Activated T-helper 1 cell treated with anti-CD3 and anti-CD28 coated beads, Interleukin-12 subunit alpha, Interleukin-12 subunit beta, Interleukin-2, Interleukin-4 antibody, amounts not matched to agents 30 ng/mL and 10 ng/mL and 1 ng/mL, durations not matched to agents 14 hours and 24 hours and 36 hours (primary cell): ENCODE measurements around the gene CXCL1. TPM values are rescaled to one million over a fixed set of nuclear protein-coding genes. Genes with fewer than 3 reads are reported as not detected.

ENCODE experiments used
- DNase-seq: peaks from one replicate; pipeline ENCODE4 v3.0.0; 2021; ENCODE audit warnings: low spot score
- H3K27ac Mint-ChIP-seq: one replicate; pipeline ENCODE4 v1.8.0; 2021; ENCODE audit warnings: mild to moderate bottlenecking, mixed read lengths
- H3K27me3 Mint-ChIP-seq: one replicate; pipeline ENCODE4 v1.8.0; 2022; ENCODE audit warnings: mild to moderate bottlenecking, moderate library complexity, mixed read lengths; ENCODE audit not compliant: insufficient read depth
- H3K36me3 Mint-ChIP-seq: one replicate; pipeline ENCODE4 v1.8.0; 2021; ENCODE audit warnings: low read depth, mixed read lengths
- H3K4me1 Mint-ChIP-seq: one replicate; pipeline ENCODE4 v1.8.0; 2021; ENCODE audit warnings: low read depth, mixed read lengths
- H3K4me3 Mint-ChIP-seq: one replicate; pipeline ENCODE4 v1.8.0; 2021; ENCODE audit warnings: mild to moderate bottlenecking, moderate library complexity, mixed read lengths
- H3K9me3 Mint-ChIP-seq: one replicate; pipeline ENCODE4 v1.8.0; 2021; ENCODE audit warnings: mixed read lengths
- intact Hi-C: fragments of 100-400 bp; cut with micrococcal nuclease; formaldehyde crosslinking; loops from one replicate; pipeline ENCODE4 v1.15.1; 2024
- total RNA-seq: library from RNA; stranded (reverse); gene quantifications from 2 replicates; pipeline ENCODE4 v1.2.3, GENCODE V29; 2022

CXCL1 gene
- total RNA-seq, 1 donor from 2014 or later = not detected

- Mint-ChIP-seq H3K4me1 (no peaks in the 10 kb centered on the region), H3K27me3 (peaks cover 7% of the 10 kb centered on the region), H3K36me3 (no peaks in the 10 kb centered on the region), H3K9me3 (no peaks in the 10 kb centered on the region), H3K4me3 (no peak overlapping the region), H3K27ac (no peak overlapping the region)
- DNase-seq = no peak
- intact Hi-C loops = no loop called here
These were observed 9.5 kb upstream of the CXCL1 start for GRCh38 chr4:73859614-73860088.

- H3K27ac Mint-ChIP-seq = no peak overlapping the region
- H3K4me1 Mint-ChIP-seq = no peaks in the 10 kb centered on the region
- DNase-seq = no peak
- H3K27me3 Mint-ChIP-seq = peaks cover 5% of the 10 kb centered on the region
- intact Hi-C loops = no loop called here
- no peaks in the 10 kb centered on the region for H3K36me3 Mint-ChIP-seq
- H3K4me3 Mint-ChIP-seq = no peak overlapping the region
- no peaks in the 10 kb centered on the region for H3K9me3 Mint-ChIP-seq
These were observed 9.0 kb upstream of the CXCL1 start for GRCh38 chr4:73860181-73860580.

GRCh38 chr4:73860917-73861316, 8.3 kb upstream of the CXCL1 start:
- no peak for DNase-seq
- intact Hi-C loops = no loop called here
- Mint-ChIP-seq H3K4me1 (no peaks in the 10 kb centered on the region), H3K27ac (no peak overlapping the region), H3K36me3 (no peaks in the 10 kb centered on the region), H3K4me3 (no peak overlapping the region), H3K27me3 (no peaks in the 10 kb centered on the region), H3K9me3 (no peaks in the 10 kb centered on the region)

GRCh38 chr4:73862322-73862721, 6.9 kb upstream of the CXCL1 start:
- Mint-ChIP-seq H3K4me3 (no peak overlapping the region), H3K36me3 (no peaks in the 10 kb centered on the region), H3K9me3 (no peaks in the 10 kb centered on the region), H3K4me1 (no peaks in the 10 kb centered on the region), H3K27ac (no peak overlapping the region), H3K27me3 (peaks cover under 1% of the 10 kb centered on the region)
- DNase-seq = no peak
- intact Hi-C loops = no loop called here

- Mint-ChIP-seq H3K4me3 (no peak overlapping the region), H3K4me1 (no peaks in the 10 kb centered on the region), H3K27me3 (peaks cover 13% of the 10 kb centered on the region), H3K36me3 (no peaks in the 10 kb centered on the region), H3K9me3 (no peaks in the 10 kb centered on the region), H3K27ac (no peak overlapping the region)
- intact Hi-C loops = no loop called here
- no peak for DNase-seq
These were observed 4.8 kb upstream of the CXCL1 start for GRCh38 chr4:73864365-73864764.

GRCh38 chr4:73864961-73865360, 4.2 kb upstream of the CXCL1 start:
- intact Hi-C loops = no loop called here
- no peaks in the 10 kb centered on the region for H3K4me1 Mint-ChIP-seq

GRCh38 chr4:73865431-73866096, 3.6 kb upstream of the CXCL1 start:
- Mint-ChIP-seq H3K9me3 (no peaks in the 10 kb centered on the region), H3K27me3 (peaks cover 20% of the 10 kb centered on the region), H3K4me3 (no peak overlapping the region), H3K27ac (no peak overlapping the region), H3K4me1 (no peaks in the 10 kb centered on the region), H3K36me3 (no peaks in the 10 kb centered on the region)
- intact Hi-C loops = no loop called here
- no peak for DNase-seq

More at GRCh38 chr4:73864961-73865360, 4.2 kb upstream of the CXCL1 start:
- Mint-ChIP-seq H3K4me3 (no peak overlapping the region), H3K27ac (no peak overlapping the region), H3K36me3 (no peaks in the 10 kb centered on the region), H3K27me3 (peaks cover 19% of the 10 kb centered on the region), H3K9me3 (no peaks in the 10 kb centered on the region)
- DNase-seq = no peak

GRCh38 chr4:73866246-73866645, 2.9 kb upstream of the CXCL1 start:
- intact Hi-C loops = no loop called here

GRCh38 chr4:73867783-73868182, 1.4 kb upstream of the CXCL1 start:
- H3K27me3 Mint-ChIP-seq = peaks cover 24% of the 10 kb centered on the region
- no peaks in the 10 kb centered on the region for H3K4me1 Mint-ChIP-seq
- intact Hi-C loops = no loop called here
- H3K27ac Mint-ChIP-seq = no peak overlapping the region
- no peak for DNase-seq
- no peak overlapping the region for H3K4me3 Mint-ChIP-seq
- H3K9me3 Mint-ChIP-seq = no peaks in the 10 kb centered on the region
- H3K36me3 Mint-ChIP-seq = no peaks in the 10 kb centered on the region

More at GRCh38 chr4:73866246-73866645, 2.9 kb upstream of the CXCL1 start:
- Mint-ChIP-seq H3K9me3 (no peaks in the 10 kb centered on the region), H3K27me3 (peaks cover 24% of the 10 kb centered on the region), H3K27ac (no peak overlapping the region), H3K4me3 (no peak overlapping the region), H3K36me3 (no peaks in the 10 kb centered on the region), H3K4me1 (no peaks in the 10 kb centered on the region)
- DNase-seq = no peak

GRCh38 chr4:73868206-73869129, 725 bp upstream of the CXCL1 start:
- no peak overlapping the region for H3K4me3 Mint-ChIP-seq
- intact Hi-C loops = no loop called here
- H3K27ac Mint-ChIP-seq = no peak overlapping the region
- DNase-seq = no peak
- H3K4me1 Mint-ChIP-seq = no peaks in the 10 kb centered on the region
- no peaks in the 10 kb centered on the region for H3K36me3 Mint-ChIP-seq
- no peaks in the 10 kb centered on the region for H3K9me3 Mint-ChIP-seq
- H3K27me3 Mint-ChIP-seq = peaks cover 26% of the 10 kb centered on the region

GRCh38 chr4:73870260-73870659, 1.1 kb downstream of the CXCL1 start:
- intact Hi-C loops = no loop called here
- no peak overlapping the region for H3K27ac Mint-ChIP-seq

GRCh38 chr4:73870768-73871167, 1.6 kb downstream of the CXCL1 start:
- DNase-seq = no peak
- H3K36me3 Mint-ChIP-seq = no peaks in the 10 kb centered on the region
- H3K27me3 Mint-ChIP-seq = peaks cover 26% of the 10 kb centered on the region
- H3K4me3 Mint-ChIP-seq = no peak overlapping the region
- no peak overlapping the region for H3K27ac Mint-ChIP-seq
- H3K9me3 Mint-ChIP-seq = no peaks in the 10 kb centered on the region
- no peaks in the 10 kb centered on the region for H3K4me1 Mint-ChIP-seq
- intact Hi-C loops = no loop called here

More at GRCh38 chr4:73870260-73870659, 1.1 kb downstream of the CXCL1 start:
- Mint-ChIP-seq H3K4me3 (no peak overlapping the region), H3K4me1 (no peaks in the 10 kb centered on the region), H3K36me3 (no peaks in the 10 kb centered on the region), H3K9me3 (no peaks in the 10 kb centered on the region), H3K27me3 (peaks cover 26% of the 10 kb centered on the region)
- no peak for DNase-seq
